Inflammatory macrophage treated with lipopolysaccharide for 4 hours (primary cell): ENCODE results near the gene GALNT8.
"Not testable (repeated sequence)": the region's sequence is repeated elsewhere in the genome, so short reads cannot be mapped to it uniquely, and the experiment has no call there.

ENCODE experiments used
- DNase-seq: peaks from one replicate; pipeline ENCODE4 v3.0.0-alpha.2; 2020

Gene GALNT8

DNA sequence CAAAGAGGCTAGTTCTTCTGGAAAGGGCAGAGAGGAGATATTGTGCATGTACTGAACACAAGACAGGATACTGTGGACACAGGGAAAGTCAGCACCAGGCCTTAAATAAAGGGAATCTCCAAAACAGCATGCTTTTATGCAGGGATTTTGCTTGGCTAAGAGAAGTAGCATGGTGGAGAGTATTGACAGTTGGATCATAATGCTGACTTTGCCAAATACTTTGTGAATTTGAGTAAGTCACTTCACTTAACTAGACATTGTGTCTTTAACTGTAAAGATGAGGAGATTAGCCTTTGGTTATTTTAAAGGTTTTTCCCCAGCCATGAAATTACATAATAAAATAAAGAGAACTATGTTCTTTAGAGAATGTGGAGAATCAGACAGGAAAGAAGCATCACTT is 24.5 kb downstream of the GALNT8 start:
- no peak for DNase-seq

DNA sequence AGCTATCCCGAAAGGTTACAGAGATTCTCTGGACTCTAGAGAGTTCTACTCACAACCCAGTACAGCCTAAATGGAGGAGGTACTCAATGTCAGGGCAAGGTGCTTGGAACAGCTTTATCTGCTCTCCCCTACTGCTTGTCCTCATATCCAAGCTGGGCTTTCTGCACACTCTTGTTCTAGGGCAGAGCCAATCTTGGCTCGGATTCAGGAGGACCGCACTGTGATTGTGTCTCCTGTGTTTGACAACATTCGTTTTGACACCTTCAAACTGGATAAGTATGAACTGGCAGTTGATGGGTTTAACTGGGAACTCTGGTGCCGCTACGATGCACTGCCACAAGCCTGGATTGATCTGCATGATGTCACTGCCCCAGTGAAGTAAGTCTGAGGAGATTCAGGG is 25.0 kb downstream of the GALNT8 start:
- DNase-seq: no peak

DNA sequence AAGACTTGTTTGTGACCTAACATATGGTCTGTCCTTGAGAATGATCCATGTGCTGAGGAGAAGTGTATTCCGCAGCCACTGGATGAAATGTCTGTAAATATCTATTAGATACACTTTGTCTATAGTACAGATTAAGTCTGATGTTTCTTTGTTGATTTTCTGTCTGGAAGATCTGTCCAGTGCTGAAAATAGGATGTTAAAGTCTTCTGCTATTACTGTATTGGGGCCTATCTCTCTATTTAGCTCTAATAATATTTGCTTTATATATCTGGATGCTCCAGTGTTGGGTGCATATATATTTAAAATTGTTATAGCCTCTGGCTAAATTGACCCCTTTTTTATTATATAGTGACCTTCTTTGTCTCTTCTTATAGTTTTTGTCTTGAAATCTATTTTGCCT is 31.5 kb downstream of the GALNT8 start:
- not testable (repeated sequence) for DNase-seq

DNA sequence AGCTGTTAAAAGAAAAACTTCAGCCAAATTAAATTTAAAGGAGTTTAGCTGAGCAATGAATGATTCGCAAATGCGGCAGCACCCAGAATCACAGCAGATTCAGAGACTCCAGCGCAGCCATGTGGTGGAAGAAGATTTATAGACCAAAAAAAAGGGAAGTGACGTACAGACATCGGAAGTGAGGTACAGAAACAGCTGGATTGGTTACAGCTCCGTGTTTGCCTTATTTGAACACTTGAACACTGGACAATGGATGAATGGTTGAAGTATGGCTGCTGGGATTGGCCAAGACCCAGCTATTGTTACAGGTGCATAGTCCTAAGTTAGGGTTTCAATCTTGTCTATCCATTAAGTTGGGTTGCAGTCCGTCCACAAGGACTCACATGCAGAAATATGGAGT is 42.6 kb downstream of the GALNT8 start:
- DNase-seq: no peak

- DNase-seq: no peak
Observed at GRCh38 chr12:4763549-4763948, 43.3 kb downstream of the GALNT8 start.

DNA sequence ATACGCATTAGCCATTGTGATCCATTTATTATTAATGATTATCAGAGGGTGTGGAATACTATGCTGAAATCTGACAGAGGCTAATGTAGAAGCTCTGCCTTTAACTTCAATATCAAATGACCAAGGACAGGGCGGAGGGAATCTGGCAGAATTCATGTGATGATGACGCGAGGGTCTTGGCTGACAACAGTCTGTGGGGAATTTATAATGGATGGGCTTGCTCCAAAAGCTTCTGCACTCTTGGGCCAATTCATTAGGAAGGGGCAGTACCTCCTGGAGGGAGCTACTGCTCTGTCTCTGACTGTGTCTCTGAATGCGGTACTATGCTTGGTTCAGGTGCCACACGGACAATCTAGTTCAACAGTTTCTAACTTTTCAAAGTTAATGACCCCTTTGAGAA is 46.2 kb downstream of the GALNT8 start:
- DNase-seq: no peak

DNA sequence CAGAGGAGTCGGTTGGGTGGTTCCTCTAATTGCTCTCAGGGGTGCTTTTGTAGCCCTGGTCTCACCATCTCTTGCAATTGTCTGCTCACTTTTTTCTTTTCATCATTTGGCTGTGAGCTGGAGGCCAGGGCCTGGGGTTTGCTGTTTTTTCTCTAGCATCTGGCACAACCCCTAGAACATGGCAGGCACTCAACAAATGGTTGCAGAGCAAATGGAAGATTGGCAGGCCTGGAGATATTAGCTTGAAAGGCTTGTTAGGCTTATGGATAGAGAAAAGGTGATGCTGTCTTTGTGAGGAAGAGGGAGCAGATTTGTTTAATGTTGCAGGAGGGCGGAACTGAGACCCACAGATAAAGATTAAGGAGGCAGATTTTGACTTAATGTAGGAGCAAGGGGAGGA is 47.0 kb downstream of the GALNT8 start:
- no peak for DNase-seq

- no peak for DNase-seq
Observed at GRCh38 chr12:4768341-4768740, 48.1 kb downstream of the GALNT8 start.

GRCh38 chr12:4769073-4769472 is 48.9 kb downstream of the GALNT8 start:
- DNase-seq: peak; percentile 17

DNA sequence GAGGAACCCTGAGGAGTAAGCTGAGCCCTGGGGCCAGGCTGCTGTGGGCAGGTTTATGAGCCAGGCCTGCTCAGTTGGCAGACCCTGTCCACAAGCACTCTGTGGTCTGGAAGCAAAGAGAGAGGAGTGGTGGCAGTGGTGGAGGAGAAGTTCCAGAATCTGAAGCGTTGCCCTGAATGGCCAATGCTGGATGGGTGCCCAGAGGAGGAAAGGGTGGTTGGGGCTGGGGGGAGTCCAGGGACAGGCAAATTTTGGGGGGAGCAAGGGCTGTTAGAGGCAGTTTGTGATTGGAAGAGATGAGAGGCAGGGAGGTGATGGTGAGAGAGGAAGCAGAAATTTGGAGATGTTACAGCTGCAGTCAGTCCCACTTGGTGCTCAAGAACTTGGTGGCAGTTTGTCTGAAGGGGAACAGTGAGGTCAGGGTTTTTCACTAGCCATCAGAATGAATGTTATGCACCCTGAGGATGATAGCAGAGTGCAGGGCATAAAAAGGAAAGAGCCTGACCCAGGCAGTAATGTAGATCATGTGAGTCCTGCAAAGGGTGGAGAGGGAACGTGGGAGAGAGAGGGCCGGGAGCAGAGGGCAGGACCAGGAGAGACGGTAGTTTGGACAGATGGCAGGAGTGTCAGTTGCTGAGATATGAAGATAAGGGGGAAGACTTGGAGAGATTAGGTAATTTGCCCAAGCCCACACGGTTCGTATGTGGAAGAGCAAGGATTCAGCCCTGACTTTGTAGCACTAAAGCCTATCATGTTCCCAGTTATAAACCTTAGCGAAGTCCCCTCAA is 51.2 kb downstream of the GALNT8 start:
- no peak for DNase-seq

DNA sequence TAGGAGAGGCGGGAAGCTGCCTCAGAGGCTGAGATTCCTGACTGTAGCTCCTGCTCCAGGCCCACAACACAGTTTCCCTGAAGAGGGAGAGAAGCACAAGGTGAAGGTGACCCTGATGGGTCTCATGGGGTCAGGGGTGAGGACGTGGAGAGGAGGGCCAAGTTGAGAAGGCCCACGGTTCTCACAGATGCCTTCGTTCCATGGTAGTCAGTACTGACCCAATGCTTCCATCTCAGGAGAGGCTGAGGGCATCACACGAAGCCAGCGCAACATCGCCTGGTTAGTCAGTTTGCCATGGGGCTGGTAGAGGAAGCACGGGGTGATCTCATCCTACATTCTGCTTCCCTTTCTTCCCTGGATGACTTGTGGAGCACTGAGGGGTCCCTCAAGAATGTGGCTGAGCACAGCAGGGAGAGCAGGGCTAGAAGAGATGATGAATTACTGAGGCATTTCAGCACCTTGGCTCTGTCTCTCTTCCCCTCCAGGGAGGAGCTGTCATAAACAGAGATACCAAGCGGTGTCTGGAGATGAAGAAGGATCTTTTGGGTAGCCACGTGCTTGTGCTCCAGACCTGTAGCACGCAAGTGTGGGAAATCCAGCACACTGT is 51.9 kb downstream of the GALNT8 start:
- no peak for DNase-seq

GRCh38 chr12:4775936-4776335 is 55.7 kb downstream of the GALNT8 start:
- DNase-seq: no peak

- DNase-seq: no peak
Observed at GRCh38 chr12:4779749-4780148, 59.5 kb downstream of the GALNT8 start.

- DNase-seq: no peak
Observed at GRCh38 chr12:4780641-4781611, 60.7 kb downstream of the GALNT8 start.

DNA sequence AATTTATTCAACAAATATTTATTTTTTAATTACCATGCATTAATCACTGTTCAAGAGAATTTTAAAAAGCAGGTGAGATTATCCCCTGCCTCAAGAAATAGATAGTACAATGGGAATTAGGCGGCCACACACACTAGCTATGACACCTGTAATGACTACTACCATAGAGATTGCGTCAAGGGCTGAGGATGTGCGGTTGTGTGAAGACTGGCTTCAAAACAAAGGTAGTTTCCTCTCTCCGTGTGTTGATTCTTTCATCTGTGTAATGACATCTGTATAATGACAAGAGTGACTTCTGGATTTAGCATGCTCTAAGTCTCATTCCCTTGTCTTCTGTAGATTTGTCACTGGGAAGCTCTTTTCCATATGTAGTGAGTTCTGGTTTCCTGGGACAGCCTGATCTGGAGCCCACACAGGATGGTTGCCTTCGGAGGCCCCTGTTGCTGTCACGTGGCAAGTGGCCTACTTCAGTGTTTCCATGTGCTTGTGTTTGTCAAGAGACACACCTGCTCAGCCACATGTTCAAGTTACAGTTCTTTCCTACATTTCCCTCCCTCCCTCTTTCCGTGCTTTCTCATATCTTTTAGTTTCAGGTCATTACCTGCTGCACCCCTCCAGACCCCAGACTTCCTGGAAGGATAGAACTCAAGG is 64.3 kb downstream of the GALNT8 start:
- no peak for DNase-seq

DNA sequence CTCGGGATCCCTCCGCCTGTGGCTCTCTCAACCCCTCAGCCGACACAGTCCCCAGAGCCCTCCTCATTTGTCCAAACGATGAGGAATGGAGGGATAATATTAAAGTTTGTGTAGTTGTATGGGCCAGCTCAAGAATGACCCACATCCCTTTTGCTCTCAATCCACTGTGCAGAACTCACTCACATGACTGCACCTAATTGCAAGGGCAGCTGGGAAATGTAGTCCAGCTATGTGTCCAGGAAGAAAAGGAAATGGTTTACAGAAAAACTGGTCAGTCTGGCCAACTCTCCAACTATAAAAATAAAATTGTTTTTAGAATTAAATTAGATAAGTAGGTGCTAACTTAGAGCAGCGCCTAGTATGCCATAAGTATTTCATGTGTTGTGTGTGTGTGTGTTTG is 66.6 kb downstream of the GALNT8 start:
- DNase-seq: no peak

DNA sequence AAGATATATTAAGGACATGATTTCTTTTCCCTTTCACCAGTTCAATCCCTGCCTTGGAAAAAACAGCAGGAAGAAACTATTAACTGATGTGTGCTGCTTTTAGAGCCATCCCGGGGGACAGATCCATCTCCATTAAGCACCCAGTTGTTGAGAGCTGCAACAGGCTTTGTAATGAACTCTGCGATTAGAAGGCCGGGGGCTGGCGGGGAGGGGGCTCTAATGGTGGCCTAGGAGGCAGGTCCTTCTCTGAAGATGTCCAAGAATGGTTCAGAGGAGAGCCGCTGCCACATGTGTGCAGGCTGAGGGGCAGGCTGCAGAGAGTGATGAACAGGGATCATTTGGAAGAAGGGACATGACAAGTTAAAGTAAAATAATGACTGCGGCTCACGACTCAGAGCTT is 67.8 kb downstream of the GALNT8 start:
- DNase-seq: no peak

DNA sequence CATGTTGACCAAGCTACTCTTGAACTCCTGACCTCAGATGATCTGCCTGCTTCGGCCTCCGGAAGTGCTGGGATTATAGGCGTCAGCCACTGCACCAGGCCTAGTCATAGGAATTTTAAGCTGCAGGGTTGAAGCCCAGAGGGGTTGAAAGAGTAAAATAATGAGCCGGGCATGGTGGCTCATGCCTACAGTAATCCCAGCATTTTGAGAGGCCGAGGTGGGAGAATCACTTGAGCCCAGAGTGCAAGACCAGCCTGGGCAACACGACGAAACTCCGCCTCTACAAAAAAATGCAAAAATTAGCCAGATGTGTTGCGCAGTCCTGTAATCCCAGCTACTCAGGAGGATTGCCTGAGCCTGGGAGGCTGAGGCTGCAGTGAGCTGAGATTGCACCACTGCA is 69.6 kb downstream of the GALNT8 start:
- DNase-seq: no peak

DNA sequence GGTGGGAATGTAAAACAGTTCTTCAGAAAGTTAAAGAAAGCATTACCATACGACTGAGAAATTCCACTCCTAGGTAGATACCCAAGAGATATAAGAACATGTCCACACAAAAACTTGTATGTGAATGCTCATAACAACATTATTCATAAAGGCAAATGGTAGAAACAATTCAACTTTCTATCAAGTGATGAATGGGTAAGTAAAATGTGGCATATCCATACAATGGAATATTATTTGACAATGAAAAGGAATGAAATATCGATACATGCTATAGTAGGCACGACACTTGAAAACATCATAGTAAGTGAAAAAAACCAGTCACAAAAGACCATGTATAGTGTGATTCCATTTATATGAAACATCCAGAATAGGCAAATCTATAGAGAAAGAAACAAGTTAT is 71.3 kb downstream of the GALNT8 start:
- no peak for DNase-seq

DNA sequence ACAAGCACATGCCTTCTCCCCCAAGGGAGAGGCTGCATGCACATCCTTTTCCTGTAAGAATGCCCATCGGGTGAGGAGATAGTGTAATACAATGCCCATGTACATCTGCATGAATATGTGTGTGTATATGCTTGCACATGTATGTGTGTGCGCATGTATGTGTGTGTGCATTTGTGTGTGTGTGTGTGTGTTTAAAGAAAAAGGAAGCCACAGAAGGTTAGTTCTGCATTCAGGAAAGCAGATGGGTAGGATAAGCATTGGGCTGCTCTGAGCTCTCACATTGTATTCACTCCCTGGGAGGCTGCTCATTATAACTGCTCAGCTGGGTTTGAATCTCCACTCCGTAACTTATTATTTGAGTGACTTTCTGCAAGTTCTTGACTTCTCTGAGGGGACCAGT is 74.3 kb downstream of the GALNT8 start:
- DNase-seq: no peak

DNA sequence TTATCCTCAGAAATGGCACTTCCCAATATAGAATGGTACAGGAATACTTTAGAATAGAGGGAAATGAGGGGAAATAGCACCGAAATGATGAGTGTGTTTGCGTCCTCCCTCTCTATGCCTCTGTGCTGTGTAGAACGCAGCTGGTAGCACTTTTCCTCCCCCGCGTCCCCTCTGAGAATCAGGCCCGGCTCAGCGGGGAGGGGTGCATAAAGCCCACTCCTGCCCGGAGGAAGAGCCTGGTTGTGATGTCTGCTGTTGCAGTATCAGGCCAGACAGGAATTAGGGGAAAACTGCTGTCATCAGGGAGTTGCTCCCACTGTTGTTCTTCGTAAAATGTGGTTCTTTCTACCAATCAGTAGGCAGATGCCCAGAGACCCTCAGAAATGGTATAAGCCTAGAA is 76.0 kb downstream of the GALNT8 start:
- no peak for DNase-seq

- no peak for DNase-seq
Observed at GRCh38 chr12:4796694-4797482, 76.7 kb downstream of the GALNT8 start.
